Hematopoietic multipotent progenitor cell treated with erythropoietin and hydrocortisone succinate and interleukin-3 and kit ligand, for 6 days (in vitro differentiated cells): ENCODE measurements around the gene TOP2A.
"Not testable (repeated sequence)": the region's sequence is repeated elsewhere in the genome, so short reads cannot be mapped to it uniquely, and the experiment has no call there.

Source experiments
- DNase-seq: peaks from one replicate; pipeline ENCODE4 v3.0.0-alpha.2; 2015

The TOP2A gene

DNA sequence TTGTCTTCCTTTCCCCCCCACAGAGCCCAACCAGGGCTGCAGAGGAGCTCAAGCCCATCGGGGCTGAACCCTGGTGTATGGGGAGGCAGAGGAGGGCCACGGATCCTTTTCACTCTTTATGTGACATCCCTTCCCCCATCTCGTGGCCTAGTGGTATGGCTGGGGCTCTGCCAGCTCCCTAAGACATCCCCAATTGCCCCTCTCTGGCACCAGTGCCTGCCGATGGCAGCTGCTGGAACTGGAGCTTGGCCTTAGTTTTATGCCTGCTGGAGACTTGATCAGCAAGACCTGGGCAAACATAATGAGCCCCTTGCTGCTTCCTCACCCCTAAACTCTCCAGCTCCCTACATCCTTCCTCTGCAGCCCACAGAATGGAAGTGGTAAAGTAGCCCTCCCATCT lies 8.0 kb upstream of the TOP2A start:
- DNase-seq: no peak

DNA sequence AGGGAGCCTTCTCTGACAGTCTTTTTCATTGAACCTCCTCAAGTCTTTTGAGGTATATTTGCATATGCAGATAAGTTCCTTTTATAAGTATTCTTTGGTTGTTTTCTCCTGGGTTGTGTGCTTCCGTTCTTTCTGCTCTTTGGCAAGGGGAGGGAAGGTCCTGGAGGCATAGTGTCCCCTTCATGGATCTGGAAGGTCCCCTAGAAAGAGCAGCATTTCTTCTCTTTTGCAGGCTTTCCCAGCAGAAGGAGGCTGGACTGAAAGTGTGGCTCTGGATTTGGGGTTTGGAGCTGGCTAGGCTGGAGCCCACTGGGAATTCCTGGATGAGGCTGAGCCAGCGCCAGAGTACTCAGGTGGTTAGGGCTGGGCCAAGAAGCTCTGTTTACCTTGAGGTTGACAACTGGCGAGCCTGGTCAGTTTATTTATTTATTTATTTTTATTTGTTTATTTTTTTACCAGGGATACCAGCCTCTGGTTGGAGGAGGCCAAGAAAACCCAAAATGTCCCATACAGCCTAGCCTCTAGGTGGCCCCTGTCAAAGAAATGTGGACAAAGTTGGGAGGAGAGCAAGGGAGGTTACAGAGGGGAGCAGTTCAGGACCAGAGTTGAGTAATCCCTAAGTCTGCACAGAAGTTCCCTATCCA lies 5.4 kb upstream of the TOP2A start:
- DNase-seq: no peak

GRCh38 chr17:40419559-40420331 lies 2.0 kb upstream of the TOP2A start:
- no peak for DNase-seq

DNA sequence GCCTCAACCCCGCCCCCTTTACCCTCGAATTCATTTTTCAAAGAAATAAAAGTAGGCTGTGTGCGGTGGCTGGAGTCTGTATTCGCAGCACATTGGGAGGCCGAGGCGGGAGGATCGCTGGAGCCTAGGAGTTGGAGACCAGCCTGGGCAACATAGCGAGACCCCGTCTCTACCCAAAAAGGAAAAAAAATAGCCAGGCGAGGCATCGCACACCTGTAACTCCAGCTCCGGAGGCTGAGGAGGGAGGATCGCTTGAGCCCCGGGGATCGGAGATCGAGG lies 671 bp upstream of the TOP2A start:
- no peak for DNase-seq

DNA sequence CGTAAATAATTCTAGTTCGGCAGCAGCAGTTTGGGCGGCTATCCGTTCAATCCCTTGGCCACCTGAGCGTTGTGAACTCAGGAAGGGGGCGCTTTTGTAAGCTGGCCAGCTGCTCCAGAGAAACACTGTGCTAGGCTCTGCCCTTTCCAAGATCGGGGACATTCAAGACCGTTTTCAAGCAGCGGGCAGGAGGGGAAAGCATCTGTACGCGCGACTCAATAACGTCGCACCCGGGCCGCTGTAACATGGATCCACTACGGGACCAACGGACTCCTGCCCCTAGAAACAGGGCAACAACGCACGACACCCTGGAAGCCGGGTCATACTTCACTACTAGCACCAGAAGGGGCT lies 463 bp downstream of the TOP2A start:
- peak; percentile 57 for DNase-seq

GRCh38 chr17:40416671-40417070 lies 1.0 kb downstream of the TOP2A start:
- DNase-seq: no peak

GRCh38 chr17:40415390-40415789 lies 2.3 kb downstream of the TOP2A start:
- DNase-seq: peak; percentile 85

- not testable (repeated sequence) for DNase-seq
These were observed 3.4 kb downstream of the TOP2A start for GRCh38 chr17:40414312-40414711.

GRCh38 chr17:40412880-40413279 lies 4.8 kb downstream of the TOP2A start:
- no peak for DNase-seq

- DNase-seq: no peak
These were observed 5.9 kb downstream of the TOP2A start for GRCh38 chr17:40411821-40412220.

- no peak for DNase-seq
These were observed 7.6 kb downstream of the TOP2A start for GRCh38 chr17:40410082-40410481.

GRCh38 chr17:40409540-40409939 lies 8.2 kb downstream of the TOP2A start:
- DNase-seq: not testable (repeated sequence)

DNA sequence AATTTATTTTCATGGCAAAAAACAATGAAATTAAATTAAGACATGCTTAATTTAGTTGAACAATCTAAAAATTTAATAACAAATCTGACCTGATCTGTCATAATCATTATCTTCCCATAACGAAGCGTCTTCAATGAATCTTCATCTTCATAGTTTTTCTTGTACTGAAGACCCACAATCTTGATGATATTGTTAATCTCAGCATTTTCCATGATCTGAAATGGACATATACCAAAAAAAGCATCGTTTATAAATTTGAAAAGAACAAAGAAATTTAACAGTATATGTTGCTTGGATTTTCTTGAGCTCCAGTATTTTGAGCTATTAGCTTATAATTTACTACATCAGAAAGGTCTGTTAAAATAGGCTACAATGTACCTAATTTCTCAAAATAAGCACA lies 10.2 kb downstream of the TOP2A start:
- DNase-seq: no peak

DNA sequence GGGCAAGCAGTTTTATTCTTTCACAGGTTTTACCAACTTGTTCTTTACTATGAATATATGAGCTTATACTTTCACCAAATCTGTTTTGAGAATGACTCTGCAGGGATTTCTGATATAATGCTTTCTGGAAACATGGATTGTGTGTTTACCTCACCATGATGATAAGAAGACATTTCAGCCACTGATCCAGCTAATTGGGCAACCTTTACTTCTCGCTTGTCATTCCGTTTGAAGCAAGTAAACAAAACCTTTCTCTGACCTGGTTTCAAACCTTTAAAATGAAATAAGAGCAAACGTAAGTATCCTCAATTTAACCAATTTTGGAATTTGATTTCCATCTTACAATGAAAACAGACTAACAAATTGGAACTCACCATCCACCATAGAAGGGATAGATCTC lies 13.7 kb downstream of the TOP2A start:
- DNase-seq: no peak

GRCh38 chr17:40402668-40403067 lies 15.0 kb downstream of the TOP2A start:
- DNase-seq: no peak

DNA sequence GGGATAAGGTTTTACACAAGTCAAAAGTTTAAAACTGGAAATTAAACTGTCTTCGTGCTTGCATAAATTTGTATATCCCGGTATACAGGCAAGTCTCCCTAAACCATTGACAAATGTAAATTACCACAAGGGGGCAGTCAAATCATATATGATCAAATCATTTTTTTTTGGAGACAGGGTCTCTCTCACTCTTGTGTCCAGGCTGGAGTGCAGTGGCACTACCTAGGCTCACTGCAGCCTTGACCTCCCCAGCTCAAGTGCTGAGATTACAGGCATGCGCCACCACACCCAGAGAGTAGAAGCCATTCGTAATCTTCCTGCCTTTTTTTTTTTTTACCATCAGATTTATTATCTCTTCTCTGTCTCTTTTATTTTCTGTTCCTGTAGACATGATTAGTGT lies 18.5 kb downstream of the TOP2A start:
- DNase-seq: peak; percentile 93

GRCh38 chr17:40386555-40386954 lies 31.1 kb downstream of the TOP2A start:
- DNase-seq: not testable (repeated sequence)

DNA sequence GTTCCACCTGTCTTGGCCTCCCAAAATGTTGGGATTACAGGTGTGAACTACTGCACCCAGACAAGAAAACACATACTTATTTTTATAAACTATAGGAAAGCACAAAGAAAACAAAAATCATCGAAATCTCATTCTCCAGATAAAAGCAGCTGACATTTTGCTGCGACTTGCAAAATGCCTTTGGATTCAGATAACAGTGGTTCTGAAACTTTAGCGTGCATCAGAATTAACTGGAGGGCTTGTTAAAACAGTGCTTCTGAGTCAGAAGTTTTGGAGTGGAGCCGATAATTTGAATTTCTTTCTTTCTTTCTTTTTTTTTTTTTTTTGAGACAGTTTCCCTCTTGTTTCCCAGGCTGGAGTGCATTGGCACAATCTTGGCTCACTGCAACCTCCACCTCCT lies 35.4 kb downstream of the TOP2A start:
- no peak for DNase-seq

DNA sequence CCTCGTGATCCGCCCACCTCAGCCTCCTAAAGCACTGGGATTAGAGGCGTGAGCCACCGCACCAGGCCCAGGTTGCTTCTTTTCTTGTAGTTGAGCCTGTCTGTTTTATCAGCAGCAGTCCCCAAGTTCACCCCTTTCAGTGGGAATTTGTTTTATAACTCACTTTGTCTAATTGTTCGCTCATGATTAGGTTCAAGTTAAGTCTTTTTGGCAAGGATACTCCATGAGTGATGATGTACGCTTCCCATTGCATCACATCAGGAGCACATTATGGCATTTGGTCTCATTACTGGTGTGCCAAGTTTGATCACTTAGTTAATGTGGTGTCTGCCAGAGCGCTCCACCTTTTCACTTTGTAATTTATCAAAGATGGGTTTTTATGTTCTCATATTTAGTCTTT lies 38.7 kb downstream of the TOP2A start:
- no peak for DNase-seq

DNA sequence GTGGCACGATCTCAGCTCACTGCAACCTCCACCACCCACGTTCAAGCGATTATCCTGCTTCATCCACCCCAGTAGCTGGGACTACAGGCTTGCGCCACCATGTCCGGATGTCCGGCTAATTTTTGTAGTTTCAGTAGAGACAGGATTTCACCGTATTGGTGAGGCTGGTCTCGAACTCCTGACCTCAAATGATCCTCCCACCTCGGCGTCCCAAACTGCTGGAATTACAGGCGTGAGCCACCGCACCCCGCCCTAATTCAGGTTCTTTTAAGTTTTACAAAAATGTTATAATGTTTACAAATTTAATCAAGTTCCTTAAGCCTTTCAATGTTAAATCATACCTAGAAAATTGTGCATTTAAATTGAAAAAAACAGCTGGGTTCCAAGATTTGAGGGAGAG lies 39.9 kb downstream of the TOP2A start:
- DNase-seq: no peak

- not testable (repeated sequence) for DNase-seq
These were observed 41.2 kb downstream of the TOP2A start for GRCh38 chr17:40376541-40376940.

- not testable (repeated sequence) for DNase-seq
These were observed 41.9 kb downstream of the TOP2A start for GRCh38 chr17:40375786-40376185.

DNA sequence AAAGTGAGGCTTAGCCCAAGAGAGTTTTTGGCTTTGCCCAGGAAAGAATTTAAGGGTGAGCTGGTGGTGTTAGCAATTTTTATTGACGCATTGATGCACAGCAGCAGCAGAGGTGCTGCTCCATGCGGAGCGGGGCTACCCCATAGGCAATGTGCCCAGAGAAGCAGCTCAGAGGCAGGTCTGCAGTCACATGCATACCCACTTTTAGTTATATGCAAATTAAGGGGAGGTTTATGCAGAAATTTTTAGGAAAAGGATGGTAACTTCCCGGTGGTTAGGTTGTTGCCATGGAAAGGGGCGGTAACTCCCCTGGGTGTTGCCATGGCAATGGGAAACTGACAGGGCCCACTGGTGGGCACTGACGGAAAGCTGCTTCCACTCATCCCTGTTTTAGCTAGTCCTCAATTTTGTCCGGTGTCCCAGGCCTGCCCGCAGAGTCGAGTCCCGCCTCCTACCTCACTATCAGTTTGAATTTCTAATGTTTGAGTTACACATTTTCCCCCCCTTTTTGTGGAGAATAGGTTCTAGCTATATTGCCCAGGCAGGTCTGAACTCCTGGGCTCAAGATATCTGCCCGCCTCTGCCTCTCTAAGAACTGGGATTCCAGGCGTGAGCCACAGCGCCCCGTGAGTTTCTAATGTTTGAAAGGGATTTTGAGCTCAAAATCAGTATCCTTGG lies 42.7 kb downstream of the TOP2A start:
- no peak for DNase-seq

DNA sequence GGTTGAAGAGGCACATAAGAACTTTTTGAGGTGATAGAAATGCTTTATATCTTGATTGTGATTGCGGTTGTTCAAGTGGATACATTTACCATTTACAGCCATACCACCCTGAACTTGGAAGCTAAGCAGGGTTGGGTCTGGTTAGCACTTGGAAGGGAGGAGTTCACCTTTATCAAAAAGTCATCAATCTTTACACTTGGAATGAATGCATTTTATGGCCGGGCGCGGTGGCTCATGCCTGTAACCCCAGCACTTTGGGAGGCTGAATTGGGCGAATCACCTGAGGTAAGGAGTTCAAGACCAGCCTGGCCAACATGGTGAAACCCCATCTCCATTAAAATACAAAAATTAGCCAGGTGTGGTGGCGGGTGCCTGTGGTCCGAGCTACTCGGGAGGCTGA lies 43.7 kb downstream of the TOP2A start:
- DNase-seq: no peak

GRCh38 chr17:40373324-40373723 lies 44.4 kb downstream of the TOP2A start:
- no peak for DNase-seq
